HG02870 (cell line): ENCODE measurements around the gene PRDM15.
A peak's percentile ranks its signal among the peaks of the same experiment; 100 is the strongest.

Experiments used
- ATAC-seq: cut with Tn5 transposase; IDR thresholded peaks from one replicate; pipeline ENCODE4 v1.9.1; 2021; ENCODE audit warnings: mild to moderate bottlenecking, moderate library complexity; ENCODE audit not compliant: unreplicated experiment

The PRDM15 gene

GRCh38 chr21:41827951-41828883 lies 50.9 kb downstream of the PRDM15 start:
- no peak for ATAC-seq

GRCh38 chr21:41825881-41826280 lies 53.3 kb downstream of the PRDM15 start:
- no peak for ATAC-seq

- no peak for ATAC-seq
Observed at GRCh38 chr21:41825216-41825615, 53.9 kb downstream of the PRDM15 start.

GRCh38 chr21:41824466-41825207 lies 54.5 kb downstream of the PRDM15 start:
- ATAC-seq, result no peak

- no peak for ATAC-seq
Observed at GRCh38 chr21:41823906-41824305, 55.2 kb downstream of the PRDM15 start.

- no peak for ATAC-seq
Observed at GRCh38 chr21:41823166-41823565, 56.0 kb downstream of the PRDM15 start.

- no peak for ATAC-seq
Observed at GRCh38 chr21:41821756-41822431, 57.2 kb downstream of the PRDM15 start.

- no peak for ATAC-seq
Observed at GRCh38 chr21:41821081-41821755, 57.9 kb downstream of the PRDM15 start.

- no peak for ATAC-seq
Observed at GRCh38 chr21:41820384-41821080, 58.6 kb downstream of the PRDM15 start.

GRCh38 chr21:41819856-41820281 lies 59.3 kb downstream of the PRDM15 start:
- ATAC-seq, result no peak

GRCh38 chr21:41819236-41819855 lies 59.8 kb downstream of the PRDM15 start:
- ATAC-seq, result no peak

- no peak for ATAC-seq
Observed at GRCh38 chr21:41817877-41818855, 61.0 kb downstream of the PRDM15 start.

GRCh38 chr21:41817228-41817627 lies 61.9 kb downstream of the PRDM15 start:
- ATAC-seq, result no peak

- ATAC-seq, result peak; percentile 67
Observed at GRCh38 chr21:41816583-41817165, 62.5 kb downstream of the PRDM15 start.

GRCh38 chr21:41815652-41816582 lies 63.2 kb downstream of the PRDM15 start:
- no peak for ATAC-seq

- no peak for ATAC-seq
Observed at GRCh38 chr21:41813226-41813625, 65.9 kb downstream of the PRDM15 start.

- no peak for ATAC-seq
Observed at GRCh38 chr21:41812679-41813078, 66.5 kb downstream of the PRDM15 start.
